GM12892 (cell line): ENCODE measurements around the gene ARHGAP26.

Experiments used
- POLR2A ChIP-seq: IDR thresholded peaks from 2 replicates; pipeline ENCODE4 v1.6.1; 2011; ENCODE audit warnings: low read depth, low read length, control low read depth
- TAF1 ChIP-seq: IDR thresholded peaks from 2 replicates; pipeline ENCODE4 v1.6.1; 2011; ENCODE audit warnings: low read depth, mild to moderate bottlenecking, control low read depth, low read length, borderline replicate concordance

DNA sequence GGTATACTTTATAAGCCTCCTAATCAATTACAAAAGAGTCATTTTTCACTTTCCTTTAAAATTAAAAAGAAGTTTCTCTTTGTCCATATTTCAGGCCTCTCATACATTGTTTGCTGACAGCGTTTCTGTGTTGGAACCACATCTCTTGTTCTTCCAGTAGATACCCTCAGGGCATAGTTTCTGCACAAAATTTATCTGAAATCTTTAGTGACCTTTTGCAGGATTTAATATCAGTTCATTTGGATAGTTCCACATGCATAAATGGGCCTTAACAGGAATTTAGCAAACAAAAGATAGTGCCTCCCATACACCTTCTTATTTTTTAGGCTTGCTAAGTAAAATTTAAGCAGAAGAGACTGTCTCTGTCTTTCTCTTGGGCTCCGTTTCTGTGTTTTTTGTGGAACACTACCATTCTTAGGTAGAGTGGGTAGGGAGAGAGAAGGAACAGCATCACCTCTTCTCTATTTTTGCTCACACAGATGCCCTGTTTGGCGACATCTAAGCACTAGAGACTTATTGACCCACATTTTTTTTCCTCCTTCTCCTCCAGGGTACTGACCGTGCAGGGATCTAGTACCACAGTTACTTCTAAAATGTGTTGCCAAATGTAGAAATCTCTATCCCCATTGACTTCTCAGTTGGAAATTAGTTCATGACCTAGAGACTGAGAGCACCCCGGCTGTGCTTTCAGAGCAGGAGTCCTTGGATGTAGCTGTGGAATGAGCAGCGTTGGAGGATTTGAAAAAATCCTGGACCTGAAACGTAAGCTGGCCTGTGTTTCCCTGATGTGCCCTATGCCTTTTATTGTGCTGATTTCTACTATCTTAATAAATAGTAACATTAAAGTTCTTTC is 22.1 kb downstream of the ARHGAP26 start:
- TF ChIP-seq TAF1: no peak
- no peak for TF ChIP-seq POLR2A
